AG09319 (cell line): ENCODE data around the gene MRPS12.

ENCODE experiments used
- DNase-seq: peaks from one replicate; pipeline ENCODE4 v3.0.0-alpha.2; 2010; ENCODE audit warnings: low read depth; ENCODE audit errors: extremely low read depth
- CTCF ChIP-seq: IDR thresholded peaks from 2 replicates; pipeline ENCODE4 v1.5.1; 2011; ENCODE audit warnings: low read depth, mild to moderate bottlenecking, inconsistent platforms, low read length, moderate library complexity

The MRPS12 gene

GRCh38 chr19:38919837-38920601, 10.7 kb upstream of the MRPS12 start:
- no peak for DNase-seq

GRCh38 chr19:38920602-38921419, 9.9 kb upstream of the MRPS12 start:
- TF ChIP-seq CTCF, result no peak
- DNase-seq, result no peak

More at GRCh38 chr19:38919837-38920601, 10.7 kb upstream of the MRPS12 start:
- no peak for TF ChIP-seq CTCF

- DNase-seq, result no peak
- no peak for TF ChIP-seq CTCF
Observed at GRCh38 chr19:38921420-38922274, 9.1 kb upstream of the MRPS12 start.

- DNase-seq, result no peak
- no peak for TF ChIP-seq CTCF
Observed at GRCh38 chr19:38922482-38922881, 8.3 kb upstream of the MRPS12 start.

GRCh38 chr19:38924388-38924787, 6.4 kb upstream of the MRPS12 start:
- DNase-seq, result no peak
- TF ChIP-seq CTCF, result no peak

GRCh38 chr19:38928391-38929001, 2.2 kb upstream of the MRPS12 start:
- no peak for TF ChIP-seq CTCF
- DNase-seq, result no peak
